HG02938 (cell line): Measurements from ENCODE around the gene LRP8.

ENCODE experiments used
- ATAC-seq: cut with Tn5 transposase; IDR thresholded peaks from one replicate; pipeline ENCODE4 v1.9.1; 2021; ENCODE audit warnings: mild to moderate bottlenecking, moderate library complexity; ENCODE audit not compliant: unreplicated experiment

The LRP8 gene

GRCh38 chr1:53324728-53325297, 3.1 kb downstream of the LRP8 start:
- ATAC-seq: no peak

GRCh38 chr1:53324321-53324720, 3.5 kb downstream of the LRP8 start:
- no peak for ATAC-seq

- no peak for ATAC-seq
Measured at GRCh38 chr1:53323316-53323715, 4.6 kb downstream of the LRP8 start.

GRCh38 chr1:53321776-53322602, 5.9 kb downstream of the LRP8 start:
- no peak for ATAC-seq

- ATAC-seq: no peak
Measured at GRCh38 chr1:53321366-53321765, 6.5 kb downstream of the LRP8 start.

GRCh38 chr1:53320646-53321045, 7.2 kb downstream of the LRP8 start:
- ATAC-seq: no peak

- ATAC-seq: no peak
Measured at GRCh38 chr1:53319296-53320101, 8.4 kb downstream of the LRP8 start.

- ATAC-seq: no peak
Measured at GRCh38 chr1:53317646-53318539, 10.0 kb downstream of the LRP8 start.

- no peak for ATAC-seq
Measured at GRCh38 chr1:53316766-53317581, 10.9 kb downstream of the LRP8 start.

- no peak for ATAC-seq
Measured at GRCh38 chr1:53316424-53316765, 11.5 kb downstream of the LRP8 start.

- no peak for ATAC-seq
Measured at GRCh38 chr1:53315456-53316423, 12.1 kb downstream of the LRP8 start.

GRCh38 chr1:53315046-53315445, 12.8 kb downstream of the LRP8 start:
- no peak for ATAC-seq

- ATAC-seq: no peak
Measured at GRCh38 chr1:53314606-53315005, 13.3 kb downstream of the LRP8 start.

GRCh38 chr1:53314096-53314495, 13.8 kb downstream of the LRP8 start:
- no peak for ATAC-seq

GRCh38 chr1:53313556-53313955, 14.3 kb downstream of the LRP8 start:
- ATAC-seq: no peak

GRCh38 chr1:53311702-53312305, 16.1 kb downstream of the LRP8 start:
- no peak for ATAC-seq

- no peak for ATAC-seq
Measured at GRCh38 chr1:53310847-53311681, 16.8 kb downstream of the LRP8 start.

- ATAC-seq: no peak
Measured at GRCh38 chr1:53309802-53310201, 18.1 kb downstream of the LRP8 start.
